Fibroblast of gingiva (primary cell): Measurements from ENCODE around the gene CKAP2L.

ENCODE experiments used
- DNase-seq: peaks from one replicate; pipeline ENCODE4 v3.0.0-alpha.2; 2011; ENCODE audit warnings: low read depth

The CKAP2L gene

DNA sequence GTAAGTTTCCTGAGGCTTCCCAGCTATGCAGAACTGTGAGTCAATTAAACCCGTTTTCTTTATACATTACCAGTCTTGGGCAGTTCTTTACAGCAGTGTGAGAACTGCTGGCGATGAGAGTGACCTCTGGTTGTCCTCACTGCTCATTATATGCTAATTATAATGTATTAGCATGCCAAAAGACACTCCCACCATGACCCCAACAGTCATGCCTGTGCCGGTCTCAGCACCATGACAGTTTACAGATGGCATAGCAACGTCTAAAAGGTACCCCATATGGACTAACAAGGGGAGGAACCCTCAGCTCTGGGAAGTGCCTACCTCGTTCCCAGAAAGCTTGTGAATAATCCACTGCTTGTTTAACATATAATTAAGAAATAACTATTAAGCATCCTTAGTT lies 28.0 kb upstream of the CKAP2L start:
- no peak for DNase-seq

DNA sequence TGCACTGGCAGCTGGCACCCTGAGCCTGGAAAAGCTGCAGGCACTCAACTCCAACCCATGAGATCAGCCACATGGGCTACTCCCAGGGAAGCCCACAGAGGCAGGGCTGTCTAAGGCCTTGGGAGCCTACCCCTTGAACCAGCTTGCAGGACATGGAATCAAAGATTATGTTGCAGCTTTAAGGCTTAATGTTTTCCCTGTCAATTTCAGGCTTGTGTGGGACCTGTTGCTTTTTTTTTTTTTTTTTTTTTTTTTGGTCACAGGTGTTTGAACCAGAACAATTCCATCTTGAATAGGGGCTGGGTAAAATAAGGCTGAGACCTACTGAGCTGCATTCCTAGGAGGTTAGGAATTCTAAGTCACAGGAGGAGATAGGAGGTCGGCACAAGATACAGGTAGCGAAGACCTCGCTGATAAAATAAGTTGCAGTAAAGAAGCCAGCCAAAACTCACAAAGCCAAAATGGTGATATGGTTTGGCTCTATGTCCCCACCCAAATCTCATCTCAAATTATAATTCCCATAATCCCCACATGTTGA lies 27.4 kb upstream of the CKAP2L start:
- no peak for DNase-seq

DNA sequence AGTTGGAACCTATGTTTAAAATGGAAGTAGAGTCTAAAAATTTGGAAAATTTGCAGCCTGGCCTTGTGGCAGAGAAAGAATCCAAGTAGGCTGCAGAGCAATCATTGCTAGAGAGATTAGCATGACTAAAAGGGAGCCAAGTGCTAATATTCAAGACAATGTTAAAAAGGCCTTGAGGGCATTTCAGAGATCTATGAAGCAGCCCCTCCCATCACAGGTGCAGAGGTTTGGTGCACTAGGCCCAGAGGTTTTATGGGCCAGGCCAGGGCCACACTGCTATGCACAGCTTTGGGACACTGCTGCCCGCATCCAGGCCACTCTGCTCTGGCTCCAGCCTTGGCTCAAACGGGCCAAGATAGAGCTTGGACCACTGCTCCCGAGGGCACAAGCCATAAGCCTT lies 26.6 kb upstream of the CKAP2L start:
- DNase-seq, result no peak

- DNase-seq, result no peak
These were observed 25.9 kb upstream of the CKAP2L start for GRCh38 chr2:112790305-112790704.

GRCh38 chr2:112789186-112789585 lies 24.8 kb upstream of the CKAP2L start:
- DNase-seq, result no peak

- no peak for DNase-seq
These were observed 24.2 kb upstream of the CKAP2L start for GRCh38 chr2:112788653-112789052.

DNA sequence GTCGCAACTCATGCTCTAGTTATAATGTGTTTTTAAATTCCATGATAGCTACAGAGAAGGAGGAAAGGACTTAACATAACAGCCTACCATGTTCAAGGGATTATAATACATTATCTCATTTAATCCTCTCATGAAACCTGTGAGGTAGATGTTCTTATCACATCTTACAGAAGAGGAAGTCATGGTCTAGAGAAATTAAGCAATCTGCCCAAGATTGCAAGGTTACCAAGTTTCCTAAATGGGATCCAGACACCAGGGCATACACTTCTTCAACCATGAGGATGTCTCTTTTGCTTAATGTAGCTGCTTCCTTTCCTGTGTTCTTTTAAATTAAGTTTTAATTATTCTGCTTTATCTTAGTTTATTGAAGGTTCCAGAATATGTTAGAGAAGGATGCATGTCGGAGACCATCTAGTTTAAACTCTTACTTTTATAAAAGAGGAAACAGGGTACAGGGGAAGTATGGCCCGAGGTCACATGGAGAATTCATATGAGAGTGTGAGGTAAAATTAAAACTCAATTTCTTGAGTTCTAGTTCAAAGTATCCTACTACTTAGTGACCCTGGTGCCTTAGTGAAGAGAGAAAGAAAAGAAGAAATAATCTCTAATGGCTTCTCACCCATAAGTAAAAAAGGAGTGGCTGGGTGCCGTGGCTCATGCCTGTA lies 23.5 kb upstream of the CKAP2L start:
- no peak for DNase-seq

DNA sequence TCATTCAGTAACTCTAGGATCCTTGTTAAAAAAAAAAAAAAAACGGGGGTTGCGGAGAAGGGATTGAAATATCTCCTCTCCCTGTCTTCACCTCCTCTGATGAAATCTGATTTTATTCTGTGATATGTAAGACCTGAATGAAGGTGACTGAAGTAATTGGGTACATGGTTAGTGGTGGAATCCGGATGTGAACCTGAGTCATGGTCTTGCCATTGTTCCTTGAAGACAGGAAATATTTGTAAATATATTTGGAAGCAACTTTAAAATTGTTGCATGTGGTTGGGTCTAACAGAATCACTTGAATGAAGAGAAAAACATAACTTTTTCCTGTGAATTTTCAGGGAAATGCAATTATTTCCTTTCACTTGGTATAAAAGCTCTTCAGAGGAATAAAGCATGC lies 22.9 kb upstream of the CKAP2L start:
- DNase-seq, result no peak

GRCh38 chr2:112784199-112785189 lies 20.1 kb upstream of the CKAP2L start, which contains the start of gene IL1A:
TSS of gene IL1A (minus strand) at chr2:112784493. CDS start at chr2:112783770, 723 bp downstream.
- no peak for DNase-seq

DNA sequence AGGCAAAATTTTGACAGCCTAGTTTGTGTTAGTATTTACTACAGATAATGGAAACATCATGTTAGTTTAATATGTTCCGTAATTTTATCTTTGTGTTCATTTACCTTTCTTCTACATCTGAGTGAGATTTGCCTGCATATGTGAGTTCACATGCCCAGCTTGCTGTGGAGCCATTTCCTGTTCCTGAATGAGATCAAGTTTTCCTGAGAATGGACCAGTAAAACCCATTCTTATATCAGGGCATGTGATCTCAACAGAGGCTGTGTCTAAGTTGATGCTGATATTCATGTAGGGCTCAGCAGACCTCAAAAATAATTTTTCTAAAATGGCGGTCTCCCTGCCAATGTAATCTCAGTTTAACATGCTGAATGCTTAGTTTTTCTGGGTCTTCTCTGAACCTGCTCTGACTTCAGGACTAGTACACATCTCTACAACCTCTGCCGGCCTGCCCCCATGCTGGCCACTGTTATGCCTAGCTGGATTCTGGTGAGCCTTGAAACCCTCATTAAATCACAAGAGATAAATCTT lies 18.8 kb upstream of the CKAP2L start:
- DNase-seq, result no peak

DNA sequence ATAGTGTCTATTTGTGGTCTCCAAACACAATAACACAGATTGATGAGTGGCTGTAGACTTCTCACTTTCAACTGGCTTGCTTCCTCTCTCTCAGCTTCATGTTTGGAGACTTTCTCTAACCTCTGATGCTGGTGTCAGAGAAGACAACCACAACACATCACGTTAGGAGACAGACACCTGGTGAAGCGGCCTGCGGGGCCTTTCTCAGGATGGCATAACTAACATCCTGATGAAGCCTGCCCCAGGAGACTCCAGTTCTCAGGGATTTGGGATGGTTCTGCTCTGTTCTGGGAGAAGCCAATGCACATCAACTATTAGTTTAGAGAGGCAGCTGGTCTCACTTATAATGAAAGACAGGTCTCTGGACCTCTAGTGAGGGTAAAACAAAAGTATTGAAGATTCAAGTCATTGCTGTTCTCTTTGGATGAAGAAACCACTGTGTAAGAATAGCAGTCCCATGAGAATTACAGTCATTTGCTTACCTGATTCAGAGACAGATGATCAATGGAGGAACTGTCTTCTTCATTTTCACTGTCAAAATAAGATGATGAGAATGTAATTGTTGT lies 17.9 kb upstream of the CKAP2L start:
- no peak for DNase-seq

DNA sequence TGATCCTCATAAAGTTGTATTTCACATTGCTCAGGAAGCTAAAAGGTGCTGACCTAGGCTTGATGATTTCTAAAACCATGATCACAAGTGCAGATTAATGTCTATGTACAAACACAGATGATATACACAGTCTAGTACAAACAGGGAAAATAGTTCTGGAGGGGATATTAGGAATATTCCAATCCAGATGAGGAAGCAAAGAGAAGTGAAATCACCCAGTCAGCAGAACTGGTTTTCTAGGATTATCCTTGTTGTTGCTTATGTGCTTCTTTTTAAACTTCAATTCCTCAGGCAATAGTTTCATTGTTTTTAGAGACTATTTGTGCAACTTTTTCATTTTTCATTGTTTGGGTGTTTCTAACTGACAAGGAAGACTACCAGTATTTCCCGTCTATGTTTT lies 15.2 kb upstream of the CKAP2L start:
- no peak for DNase-seq

- no peak for DNase-seq
These were observed 12.6 kb upstream of the CKAP2L start for GRCh38 chr2:112777036-112777435.

DNA sequence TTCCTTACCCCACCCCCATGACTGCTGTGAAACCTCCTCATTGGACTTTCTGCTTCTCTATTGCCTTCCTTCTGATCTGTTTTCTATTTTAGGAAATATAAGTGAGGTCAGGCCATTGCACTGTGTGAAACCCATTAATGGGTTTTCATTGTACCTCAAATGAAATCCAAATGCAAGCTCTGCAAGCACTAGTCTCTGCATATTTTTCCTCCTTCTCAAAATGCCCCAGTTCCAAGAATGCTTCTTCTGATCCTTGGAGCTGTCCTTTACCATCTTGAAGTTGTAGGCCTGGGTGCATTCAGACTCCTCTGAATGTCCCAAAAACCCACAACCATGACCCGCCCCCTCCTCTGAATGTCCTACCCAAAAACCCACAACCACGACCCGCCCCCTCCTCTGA lies 11.7 kb upstream of the CKAP2L start:
- DNase-seq, result no peak

DNA sequence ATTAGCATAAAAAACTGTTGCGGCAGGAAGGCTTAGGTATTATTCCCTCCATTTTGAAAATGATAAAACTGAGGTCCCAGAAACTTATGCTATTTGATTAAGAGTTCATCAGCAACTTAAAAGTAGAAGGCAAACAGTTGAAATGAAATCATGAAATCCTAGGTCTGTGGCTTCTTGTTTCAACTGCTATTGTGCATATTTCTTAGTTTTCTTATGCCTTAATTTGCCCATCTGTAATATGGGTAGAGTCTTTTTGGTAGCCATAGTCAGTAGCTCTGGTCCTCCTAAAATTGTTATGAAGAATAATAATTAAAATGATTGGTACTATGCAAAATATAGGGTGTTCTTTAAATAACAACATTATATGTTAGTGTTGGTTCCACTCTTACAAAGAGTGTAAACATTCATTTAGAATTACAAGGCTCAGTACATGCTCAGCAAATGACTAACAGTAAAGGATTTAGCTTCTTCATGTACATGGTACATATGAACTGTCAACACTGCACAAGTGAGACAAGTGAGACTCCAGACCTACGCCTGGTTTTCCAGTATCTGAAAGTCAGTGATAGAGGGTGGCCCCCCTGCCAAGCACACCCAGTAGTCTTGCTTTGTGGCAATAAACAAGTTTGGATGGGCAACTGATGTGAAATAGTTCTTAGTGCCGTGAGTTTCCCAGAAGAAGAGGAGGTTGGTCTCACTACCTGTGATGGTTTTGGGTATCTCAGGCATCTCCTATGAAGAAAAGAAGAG lies 10.3 kb upstream of the CKAP2L start:
- DNase-seq, result no peak

DNA sequence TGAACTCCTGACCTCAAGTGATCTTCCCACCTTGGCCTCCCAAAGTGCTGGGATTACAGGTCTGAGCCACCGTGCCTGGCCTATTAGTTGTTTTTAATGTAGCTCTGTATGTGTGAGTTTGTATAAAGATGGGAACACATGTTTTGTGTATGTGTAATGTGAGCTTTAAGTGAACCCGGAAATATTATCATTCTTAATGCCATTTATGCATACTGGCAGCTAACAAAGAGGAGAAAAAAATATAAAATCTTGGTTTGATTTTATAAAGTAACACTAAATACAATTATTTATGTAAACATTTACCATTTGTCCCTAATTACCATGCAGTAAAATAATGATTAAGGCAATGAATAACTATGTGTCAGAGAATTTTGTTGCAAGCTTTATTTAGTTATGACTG lies 9.1 kb upstream of the CKAP2L start:
- no peak for DNase-seq

GRCh38 chr2:112772911-112773475 lies 8.6 kb upstream of the CKAP2L start:
- DNase-seq, result no peak

DNA sequence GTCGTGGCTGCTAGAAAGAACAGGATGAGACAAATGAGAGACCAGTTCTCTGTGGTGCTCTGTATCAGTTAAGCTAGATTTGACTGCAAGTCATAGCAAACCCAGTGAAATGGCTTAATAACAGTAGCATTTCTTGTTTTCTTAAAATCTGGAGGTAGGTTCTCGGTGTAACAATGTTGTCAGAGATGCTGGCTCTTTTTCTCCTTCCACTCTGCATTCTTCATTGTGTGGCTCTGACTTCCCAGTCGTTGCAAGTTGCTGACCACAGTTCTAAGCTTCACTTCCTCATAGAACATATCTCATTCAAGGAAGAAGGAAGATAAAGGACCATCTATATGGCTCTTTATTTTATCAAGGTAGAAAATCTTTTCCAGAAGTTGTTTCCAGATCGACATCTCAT lies 7.9 kb upstream of the CKAP2L start:
- DNase-seq, result no peak

DNA sequence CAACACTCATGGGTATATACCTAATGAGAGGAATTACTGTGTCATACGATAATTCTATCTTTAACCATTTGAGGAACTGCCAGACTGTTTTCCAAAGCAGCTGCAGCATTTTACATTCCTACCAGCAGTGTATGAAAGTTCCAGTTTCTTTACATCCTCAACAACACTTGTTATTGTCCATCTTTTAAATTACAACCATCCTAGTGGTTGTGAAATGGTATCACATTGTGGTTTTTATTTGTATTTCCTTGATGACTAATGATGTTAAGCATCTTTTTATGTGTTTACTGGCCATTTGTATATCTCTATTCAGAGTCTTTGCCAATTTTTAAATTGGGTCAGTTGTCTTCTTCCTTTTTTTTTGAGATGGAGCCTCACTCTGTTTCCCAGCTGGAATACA lies 4.0 kb upstream of the CKAP2L start:
- peak; percentile 67 for DNase-seq

- no peak for DNase-seq
These were observed 3.4 kb upstream of the CKAP2L start for GRCh38 chr2:112767693-112768330.

DNA sequence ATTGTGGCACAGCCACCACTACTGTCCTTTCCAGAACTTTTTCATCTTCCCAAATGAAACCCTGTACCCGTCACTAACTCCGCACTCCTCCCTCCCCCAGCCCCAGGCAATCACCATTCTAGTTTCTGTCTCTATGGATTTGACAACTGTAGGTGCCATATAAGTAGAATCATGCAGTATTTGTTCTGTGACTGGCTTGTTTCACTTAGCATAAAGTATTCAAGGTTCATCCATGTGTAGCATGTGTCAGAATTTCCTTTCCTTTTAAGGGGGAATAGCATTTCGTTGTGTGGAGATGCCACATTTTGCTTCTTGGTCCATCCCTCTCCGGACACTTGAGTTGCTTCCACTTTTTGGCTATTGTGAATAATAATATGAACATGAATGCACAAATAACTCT lies 842 bp upstream of the CKAP2L start:
- DNase-seq, result no peak
